ENCODE measurements around the gene KLHL29. TPM values are rescaled to one million over a fixed set of nuclear protein-coding genes. Genes with fewer than 3 reads are reported as not detected.

Gene KLHL29
- total RNA-seq, 2 experiments from 2014 or later = 2.9 to 3.5 TPM

DNA sequence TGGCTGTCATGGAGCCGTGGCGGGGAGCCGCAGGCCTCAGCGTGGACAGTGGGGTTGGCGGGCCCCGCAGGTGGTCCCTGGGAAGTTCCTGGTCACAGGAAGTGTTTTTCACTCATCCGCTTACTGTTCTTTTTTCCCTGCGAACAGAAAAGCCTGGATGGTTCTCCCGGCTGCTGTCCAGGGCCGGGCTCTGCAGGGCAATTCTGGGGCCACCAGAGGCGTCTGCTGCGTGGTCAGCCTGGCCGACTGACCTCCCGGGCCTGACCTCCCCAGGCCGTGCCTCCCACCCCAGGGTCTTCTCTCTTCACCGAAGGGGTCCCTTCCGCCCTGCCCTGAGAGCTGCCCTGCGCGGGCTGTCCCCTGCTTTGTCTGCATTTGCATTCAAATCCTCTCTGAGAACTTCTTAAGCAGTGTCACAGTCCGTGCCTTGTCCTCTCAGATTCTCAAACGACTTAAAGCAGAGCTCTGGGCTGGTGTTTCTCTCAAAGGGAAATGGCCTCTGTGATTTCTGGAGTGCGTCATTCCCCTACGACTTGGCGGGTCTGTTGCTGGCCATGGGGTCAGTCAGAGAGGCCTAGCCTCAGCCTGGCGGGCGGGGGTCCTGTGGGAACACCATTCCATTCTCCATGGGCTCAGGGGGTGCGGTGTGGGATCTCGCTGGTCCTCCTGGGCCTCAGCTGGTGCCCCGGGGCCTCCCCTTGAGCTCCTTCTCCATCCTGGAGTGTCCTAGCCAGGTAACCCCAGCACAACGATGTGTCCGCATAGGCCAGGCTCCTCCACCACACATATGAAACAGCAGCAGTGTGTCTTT is 38.3 kb downstream of the KLHL29 start:
- ChIA-PET POLR2A (no interaction called here), CTCF (interaction anchor here (1.0 kb wide), 1 partner anchor 13 kb away, joined by 3 read pairs; no protein-coding TSS in a partner anchor)
- DNase-seq = no peak
- Mint-ChIP-seq H3K4me1 (no peaks in the 10 kb centered on the region), H3K27me3 (no peaks in the 10 kb centered on the region), H3K4me3 (no peak overlapping the region), H3K27ac (no peak overlapping the region), H3K36me3 (ENCODE audit: low read depth) (no peaks in the 10 kb centered on the region), H3K9me3 (no peaks in the 10 kb centered on the region)

GRCh38 chr2:23423873-23424680 is 39.1 kb downstream of the KLHL29 start:
- Mint-ChIP-seq H3K4me1 (no peaks in the 10 kb centered on the region), H3K9me3 (no peaks in the 10 kb centered on the region), H3K27me3 (no peaks in the 10 kb centered on the region), H3K36me3 (ENCODE audit: low read depth) (no peaks in the 10 kb centered on the region), H3K4me3 (no peak overlapping the region), H3K27ac (no peak overlapping the region)
- POLR2A ChIA-PET = no interaction called here
- CTCF ChIA-PET = interaction anchor here (1.0 kb wide), 1 partner anchor 12 kb away, joined by 3 read pairs; no protein-coding TSS in a partner anchor
- no peak for DNase-seq

DNA sequence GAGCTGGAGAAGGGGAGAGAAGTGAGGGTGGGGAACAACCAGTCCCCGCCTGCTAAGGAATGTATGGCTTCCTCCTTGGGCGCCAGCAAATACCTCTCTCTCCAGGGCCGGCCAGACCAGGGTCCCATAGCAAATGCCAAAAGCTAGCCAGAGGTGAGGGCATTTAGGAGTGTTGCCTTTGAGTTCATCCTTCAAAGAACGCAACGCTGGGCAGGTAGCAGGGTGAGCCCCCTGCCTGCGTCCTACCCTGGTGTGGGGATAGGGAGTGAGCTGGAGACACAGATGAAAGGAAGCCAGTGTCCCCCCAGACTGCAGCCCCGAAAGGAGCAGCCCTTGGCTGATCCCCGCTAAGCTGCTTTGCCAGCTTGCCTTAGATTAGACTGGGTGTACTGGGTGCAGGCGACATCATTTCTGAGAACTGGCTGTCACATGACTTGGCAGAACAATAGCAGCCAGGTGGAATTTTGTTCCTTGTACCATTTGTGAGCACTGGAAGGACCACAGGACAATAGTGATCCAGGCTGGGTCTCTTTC is 40.4 kb downstream of the KLHL29 start:
- no peaks in the 10 kb centered on the region for H3K27me3 Mint-ChIP-seq
- CTCF ChIA-PET = interaction anchor here (1.0 to 1.7 kb wide), 2 partner anchors 10 to 11 kb away, joined by 4 to 7 read pairs; no protein-coding TSS in a partner anchor
- H3K9me3 Mint-ChIP-seq = no peaks in the 10 kb centered on the region
- POLR2A ChIA-PET = no interaction called here
- H3K27ac Mint-ChIP-seq = no peak overlapping the region
- no peak for DNase-seq
- no peaks in the 10 kb centered on the region for H3K4me1 Mint-ChIP-seq
- no peak overlapping the region for H3K4me3 Mint-ChIP-seq
- H3K36me3 Mint-ChIP-seq (ENCODE audit: low read depth) = no peaks in the 10 kb centered on the region

GRCh38 chr2:23425885-23426262 is 40.9 kb downstream of the KLHL29 start:
- Mint-ChIP-seq H3K9me3 (no peaks in the 10 kb centered on the region), H3K27me3 (no peaks in the 10 kb centered on the region), H3K4me3 (no peak overlapping the region), H3K27ac (no peak overlapping the region), H3K4me1 (no peaks in the 10 kb centered on the region), H3K36me3 (ENCODE audit: low read depth) (no peaks in the 10 kb centered on the region)
- ChIA-PET CTCF (interaction anchor here (1.0 to 1.7 kb wide), 2 partner anchors 10 to 12 kb away, joined by 4 to 7 read pairs; no protein-coding TSS in a partner anchor), POLR2A (no interaction called here)
- no peak for DNase-seq

DNA sequence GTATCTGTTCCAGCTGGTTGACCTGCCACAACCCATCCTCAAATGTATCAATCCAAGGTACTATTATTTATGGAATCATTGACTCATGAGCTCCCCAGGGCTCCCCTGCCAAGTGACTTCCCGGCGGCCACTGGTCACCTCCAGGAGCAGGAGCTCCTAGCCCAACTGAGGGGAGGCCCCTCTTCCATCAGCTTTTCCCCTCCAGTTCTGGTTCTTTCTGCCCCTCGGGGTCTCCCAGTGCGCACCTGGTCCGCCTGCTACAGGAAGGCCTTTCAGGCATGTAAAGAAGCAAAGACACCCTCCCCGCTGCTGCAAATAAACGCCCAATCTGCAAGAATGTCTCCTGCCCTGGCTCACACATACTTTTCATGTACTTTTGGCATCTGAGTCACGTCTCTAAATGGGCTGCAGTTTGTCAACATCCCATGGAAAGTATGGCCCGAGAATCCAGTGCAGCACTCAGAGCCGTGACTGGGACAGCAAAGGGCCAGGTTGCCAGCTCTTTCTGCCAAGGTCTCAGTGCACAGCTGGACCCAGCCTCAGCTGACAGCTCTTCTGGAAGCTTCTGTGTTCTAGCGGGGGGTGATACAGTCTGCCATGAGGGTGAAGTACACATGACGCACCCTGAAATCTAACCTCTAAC is 41.4 kb downstream of the KLHL29 start:
- DNase-seq = no peak
- Mint-ChIP-seq H3K4me1 (no peaks in the 10 kb centered on the region), H3K27ac (no peak overlapping the region), H3K9me3 (no peaks in the 10 kb centered on the region), H3K36me3 (ENCODE audit: low read depth) (no peaks in the 10 kb centered on the region), H3K27me3 (no peaks in the 10 kb centered on the region), H3K4me3 (no peak overlapping the region)
- ChIA-PET CTCF (interaction anchor here (1.0 to 1.7 kb wide), 2 partner anchors 9 to 12 kb away, joined by 4 to 7 read pairs; no protein-coding TSS in a partner anchor), POLR2A (no interaction called here)

DNA sequence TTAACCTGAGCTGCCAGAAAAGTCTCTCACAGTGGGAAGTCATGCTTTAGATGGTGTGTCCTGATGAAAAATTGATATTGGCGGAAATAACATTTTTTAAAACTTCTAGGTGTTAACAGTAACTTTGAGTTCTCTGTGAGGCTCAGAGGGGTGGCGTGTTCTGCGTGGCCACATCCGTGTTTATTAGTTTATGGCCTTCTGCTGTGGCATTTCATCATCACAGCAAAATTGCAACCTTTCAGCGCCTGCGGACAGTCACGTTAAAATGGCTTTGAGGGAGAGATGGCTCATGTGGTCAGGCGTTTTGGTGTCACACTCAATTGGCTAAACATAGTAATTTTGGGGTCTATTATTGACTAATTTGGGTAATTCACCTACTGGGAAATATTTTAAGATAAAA is 42.4 kb downstream of the KLHL29 start:
- no peak for DNase-seq

DNA sequence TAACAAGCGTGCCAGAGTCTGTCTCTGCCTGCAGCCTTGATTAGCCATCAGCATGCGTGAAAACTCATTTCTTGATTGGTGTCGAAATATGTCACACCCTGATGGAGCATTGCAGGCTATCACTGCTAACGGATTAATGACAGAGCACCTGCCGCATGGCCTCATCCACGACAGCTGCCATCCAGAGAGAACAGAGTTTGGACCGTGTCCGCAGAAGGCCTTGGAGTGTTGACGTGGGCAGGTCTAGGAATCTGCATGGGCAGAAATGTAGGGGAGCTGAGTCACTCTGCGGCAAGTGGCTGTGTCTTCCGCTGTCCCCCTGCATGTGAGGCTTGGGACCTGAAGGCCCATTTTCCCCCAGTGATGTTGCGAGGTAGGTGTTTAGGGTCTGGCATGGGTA is 43.0 kb downstream of the KLHL29 start:
- Mint-ChIP-seq H3K4me1 (no peaks in the 10 kb centered on the region), H3K36me3 (ENCODE audit: low read depth) (no peaks in the 10 kb centered on the region), H3K27me3 (peaks cover 4% of the 10 kb centered on the region), H3K27ac (no peak overlapping the region), H3K4me3 (no peak overlapping the region), H3K9me3 (no peaks in the 10 kb centered on the region)
- DNase-seq = no peak
- ChIA-PET POLR2A (no interaction called here), CTCF (no interaction called here)

More for the DNA sequence above, 42.4 kb downstream of the KLHL29 start:
- no peaks in the 10 kb centered on the region for H3K4me1 Mint-ChIP-seq
- no peak overlapping the region for H3K27ac Mint-ChIP-seq
- CTCF ChIA-PET = no interaction called here
- POLR2A ChIA-PET = no interaction called here
- H3K4me3 Mint-ChIP-seq = no peak overlapping the region
- H3K27me3 Mint-ChIP-seq = no peaks in the 10 kb centered on the region
- no peaks in the 10 kb centered on the region for H3K9me3 Mint-ChIP-seq
- H3K36me3 Mint-ChIP-seq (ENCODE audit: low read depth) = no peaks in the 10 kb centered on the region

GRCh38 chr2:23429036-23429435 is 44.1 kb downstream of the KLHL29 start:
- CTCF ChIA-PET = no interaction called here
- no peak for DNase-seq

GRCh38 chr2:23430263-23430662 is 45.3 kb downstream of the KLHL29 start:
- POLR2A ChIA-PET = no interaction called here
- DNase-seq = no peak
- H3K27ac Mint-ChIP-seq = no peak overlapping the region
- H3K4me1 Mint-ChIP-seq = peaks cover 2% of the 10 kb centered on the region
- H3K9me3 Mint-ChIP-seq = no peaks in the 10 kb centered on the region
- no peaks in the 10 kb centered on the region for H3K36me3 Mint-ChIP-seq (ENCODE audit: low read depth)
- no peak overlapping the region for H3K4me3 Mint-ChIP-seq
- H3K27me3 Mint-ChIP-seq = peaks cover 9% of the 10 kb centered on the region
- CTCF ChIA-PET = no interaction called here

More at GRCh38 chr2:23429036-23429435, 44.1 kb downstream of the KLHL29 start:
- H3K4me3 Mint-ChIP-seq = no peak overlapping the region
- no peak overlapping the region for H3K27ac Mint-ChIP-seq
- H3K36me3 Mint-ChIP-seq (ENCODE audit: low read depth) = no peaks in the 10 kb centered on the region
- POLR2A ChIA-PET = no interaction called here
- H3K9me3 Mint-ChIP-seq = no peaks in the 10 kb centered on the region
- peaks cover 4% of the 10 kb centered on the region for H3K27me3 Mint-ChIP-seq
- no peaks in the 10 kb centered on the region for H3K4me1 Mint-ChIP-seq

- CTCF ChIA-PET = interaction anchor here (0.6 kb wide), 1 partner anchor 57 kb away, joined by 3 read pairs; no protein-coding TSS in a partner anchor
- Mint-ChIP-seq H3K27me3 (peaks cover 27% of the 10 kb centered on the region), H3K27ac (no peak overlapping the region), H3K9me3 (no peaks in the 10 kb centered on the region), H3K4me1 (peaks cover 11% of the 10 kb centered on the region), H3K36me3 (ENCODE audit: low read depth) (no peaks in the 10 kb centered on the region), H3K4me3 (no peak overlapping the region)
- no peak for DNase-seq
- POLR2A ChIA-PET = no interaction called here
Observed at GRCh38 chr2:23432531-23432930, 47.6 kb downstream of the KLHL29 start.

GRCh38 chr2:23433282-23433681 is 48.3 kb downstream of the KLHL29 start:
- H3K27ac Mint-ChIP-seq = no peak overlapping the region
- H3K4me3 Mint-ChIP-seq = no peak overlapping the region
- ChIA-PET POLR2A (no interaction called here), CTCF (no interaction called here)
- H3K36me3 Mint-ChIP-seq (ENCODE audit: low read depth) = no peaks in the 10 kb centered on the region
- peaks cover 29% of the 10 kb centered on the region for H3K27me3 Mint-ChIP-seq
- no peaks in the 10 kb centered on the region for H3K9me3 Mint-ChIP-seq
- peaks cover 11% of the 10 kb centered on the region for H3K4me1 Mint-ChIP-seq
- DNase-seq = no peak

DNA sequence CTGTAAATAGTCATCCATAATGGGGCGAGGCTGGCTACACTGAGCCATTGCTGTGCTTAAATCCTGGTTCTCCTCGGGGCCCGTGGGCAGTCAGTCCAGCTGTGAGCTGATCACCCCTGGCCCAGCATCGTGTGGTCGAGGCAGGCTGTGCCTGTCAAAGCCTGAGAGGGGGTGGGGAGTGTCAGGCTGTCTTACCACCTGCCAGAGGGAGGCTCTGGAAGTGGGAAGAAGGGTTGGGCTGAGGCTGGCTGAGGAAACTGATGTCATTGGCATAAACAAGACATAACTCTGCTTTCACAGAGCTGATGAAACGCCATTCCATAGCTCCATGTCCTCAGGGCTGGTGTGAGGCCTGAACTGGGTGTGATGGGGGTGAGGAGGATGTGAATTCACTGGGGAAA is 49.7 kb downstream of the KLHL29 start:
- no peaks in the 10 kb centered on the region for H3K36me3 Mint-ChIP-seq (ENCODE audit: low read depth)
- no peaks in the 10 kb centered on the region for H3K9me3 Mint-ChIP-seq
- POLR2A ChIA-PET = no interaction called here

More for the DNA sequence above, 49.7 kb downstream of the KLHL29 start:
- H3K27me3 Mint-ChIP-seq = peaks cover 29% of the 10 kb centered on the region
- CTCF ChIA-PET = interaction anchor here (1.1 to 1.3 kb wide), 2 partner anchors 32 to 50 kb away, joined by 3 to 5 read pairs; partner anchors contain the start of gene KLHL29
- H3K4me1 Mint-ChIP-seq = peaks cover 11% of the 10 kb centered on the region
- no peak for DNase-seq
- no peak overlapping the region for H3K4me3 Mint-ChIP-seq
- H3K27ac Mint-ChIP-seq = no peak overlapping the region
